Measurements from ENCODE around the gene FBXL3. TPM values are rescaled to one million over a fixed set of nuclear protein-coding genes. Genes with fewer than 3 reads are reported as not detected.

Gene FBXL3
- polyA plus RNA-seq, 1 donor from 2014 or later = 44.1 TPM

GRCh38 chr13:77000475-77000874, 26.5 kb downstream of the FBXL3 start:
- H3F3A ChIP-seq (ENCODE audit: insufficient read depth, low read length, poor library complexity, severe bottlenecking) = no peaks in the 10 kb centered on the region
- no peak overlapping the region for H2AFZ ChIP-seq (ENCODE audit: low read depth, low read length)
- no peaks in the 10 kb centered on the region for H3K9me2 ChIP-seq (ENCODE audit: insufficient read depth, low read length)
- no peak overlapping the region for H3K4me2 ChIP-seq (ENCODE audit: low read length)
- H3K79me2 ChIP-seq (replicated peaks; ENCODE audit: insufficient read depth, low read length) = peaks cover 2% of the 10 kb centered on the region
- no peak overlapping the region for H3K9ac ChIP-seq (ENCODE audit: low read length)
- H3K36me3 ChIP-seq (ENCODE audit: insufficient read depth, low read length) = no peaks in the 10 kb centered on the region
- H4K20me1 ChIP-seq (ENCODE audit: insufficient read depth) = no peaks in the 10 kb centered on the region
- no peak for TF ChIP-seq CTCF (IDR thresholded peaks at IDR 0.05; ENCODE audit: poor library complexity, severe bottlenecking)
- TF ChIP-seq POLR2AphosphoS5 (IDR thresholded peaks at IDR 0.05) = no peak
- TF ChIP-seq TAF1 (IDR thresholded peaks at IDR 0.05; ENCODE audit: low read depth) = no peak
- TF ChIP-seq REST (IDR thresholded peaks at IDR 0.05; ENCODE audit: borderline replicate concordance) = no peak
- no peak for TF ChIP-seq EP300 (conservative IDR thresholded peaks at IDR 0.05; ENCODE audit: poor library complexity, severe bottlenecking)
- no peak for TF ChIP-seq MXI1 (conservative IDR thresholded peaks at IDR 0.05; ENCODE audit: poor library complexity, severe bottlenecking)
- TF ChIP-seq EZH2 (IDR thresholded peaks at IDR 0.05; ENCODE audit: borderline replicate concordance, insufficient read depth, low read length, poor library complexity, severe bottlenecking) = no peak
- no peak for TF ChIP-seq RAD21 (conservative IDR thresholded peaks at IDR 0.05)
- no peak for TF ChIP-seq SMC3 (conservative IDR thresholded peaks at IDR 0.05; ENCODE audit: poor library complexity)
- H3K4me3 ChIP-seq (ENCODE audit: low read length) = no peak overlapping the region
- H3K27me3 ChIP-seq (ENCODE audit: insufficient read depth, low read depth, low read length) = no peaks in the 10 kb centered on the region
- H3K27ac ChIP-seq (ENCODE audit: low read length) = no peak overlapping the region
- no peaks in the 10 kb centered on the region for H3K9me3 ChIP-seq (ENCODE audit: low read length)

DNA sequence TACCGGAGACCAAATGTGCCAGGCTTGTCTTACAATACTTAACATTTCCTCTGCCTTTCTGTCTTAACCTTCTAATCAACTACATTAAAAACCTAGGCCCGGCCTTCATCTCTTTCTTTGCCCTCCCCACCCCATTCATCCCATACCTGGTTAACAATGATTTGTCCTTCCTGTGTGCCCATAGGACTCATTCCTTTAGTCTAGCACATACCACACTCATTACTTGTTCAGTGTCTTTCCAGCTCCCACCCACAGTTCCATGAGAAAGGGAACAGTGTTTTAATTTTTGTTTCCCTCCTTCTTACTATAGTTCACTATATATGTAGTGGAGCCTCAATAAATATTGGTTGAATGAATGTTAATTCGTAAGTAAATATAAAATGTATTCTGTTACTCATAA, 32.7 kb downstream of the FBXL3 start:
- H2AFZ ChIP-seq (ENCODE audit: low read depth, low read length) = no peak overlapping the region
- no peaks in the 10 kb centered on the region for H3K9me2 ChIP-seq (ENCODE audit: insufficient read depth, low read length)
- TF ChIP-seq MXI1 (conservative IDR thresholded peaks at IDR 0.05; ENCODE audit: poor library complexity, severe bottlenecking) (no peak), SMC3 (conservative IDR thresholded peaks at IDR 0.05; ENCODE audit: poor library complexity) (no peak), CTCF (IDR thresholded peaks at IDR 0.05; ENCODE audit: poor library complexity, severe bottlenecking) (no peak), TAF1 (IDR thresholded peaks at IDR 0.05; ENCODE audit: low read depth) (no peak)
- H3F3A ChIP-seq (ENCODE audit: insufficient read depth, low read length, poor library complexity, severe bottlenecking) = no peaks in the 10 kb centered on the region
- H3K36me3 ChIP-seq (ENCODE audit: insufficient read depth, low read length) = no peaks in the 10 kb centered on the region
- H3K9ac ChIP-seq (ENCODE audit: low read length) = no peak overlapping the region
- H3K9me3 ChIP-seq (ENCODE audit: low read length) = no peaks in the 10 kb centered on the region
- no peak overlapping the region for H3K4me2 ChIP-seq (ENCODE audit: low read length)
- H3K79me2 ChIP-seq (replicated peaks; ENCODE audit: insufficient read depth, low read length) = no peaks in the 10 kb centered on the region
- peak overlapping the region; percentile 94 for H3K4me3 ChIP-seq (ENCODE audit: low read length)
- no peak overlapping the region for H3K27ac ChIP-seq (ENCODE audit: low read length)
- H4K20me1 ChIP-seq (ENCODE audit: insufficient read depth) = no peaks in the 10 kb centered on the region
- no peaks in the 10 kb centered on the region for H3K27me3 ChIP-seq (ENCODE audit: insufficient read depth, low read depth, low read length)

All from neural cell (in vitro differentiated cells).